ENCODE results near the gene CWC25.
A peak's percentile ranks its signal among the peaks of the same experiment; 100 is the strongest.
"Not testable (repeated sequence)": the region's sequence is repeated elsewhere in the genome, so short reads cannot be mapped to it uniquely, and the experiment has no call there.

The CWC25 gene

GRCh38 chr17:38798614-38799500 is 26.3 kb downstream of the CWC25 start:
- Histone ChIP-seq H3K9me3 (ENCODE audit: control insufficient read depth, low read length) (no peaks in the 10 kb centered on the region), H3K4me1 (ENCODE audit: control insufficient read depth, insufficient read depth, low read length, poor library complexity, severe bottlenecking) (peaks cover 17% of the 10 kb centered on the region), H3K27me3 (replicated peaks; ENCODE audit: control insufficient read depth, insufficient read depth, low read length, poor library complexity, severe bottlenecking) (no peaks in the 10 kb centered on the region), H3K36me3 (ENCODE audit: control insufficient read depth, insufficient read depth, low read length) (peaks cover 22% of the 10 kb centered on the region), H3K27ac (ENCODE audit: insufficient read depth, low read length, poor library complexity, severe bottlenecking) (peak overlapping the region; percentile 65), H3K4me3 (ENCODE audit: insufficient read depth, low read depth, low read length, poor library complexity, severe bottlenecking) (peak overlapping the region; percentile 94)
- peak; percentile 32 to 48 (median 42) for DNase-seq

- Histone ChIP-seq H3K27ac (ENCODE audit: insufficient read depth, low read length, poor library complexity, severe bottlenecking) (peak overlapping the region; percentile 26), H3K4me3 (ENCODE audit: insufficient read depth, low read depth, low read length, poor library complexity, severe bottlenecking) (no peak overlapping the region), H3K4me1 (ENCODE audit: control insufficient read depth, insufficient read depth, low read length, poor library complexity, severe bottlenecking) (peaks cover 17% of the 10 kb centered on the region), H3K27me3 (replicated peaks; ENCODE audit: control insufficient read depth, insufficient read depth, low read length, poor library complexity, severe bottlenecking) (no peaks in the 10 kb centered on the region), H3K9me3 (ENCODE audit: control insufficient read depth, low read length) (no peaks in the 10 kb centered on the region), H3K36me3 (ENCODE audit: control insufficient read depth, insufficient read depth, low read length) (peaks cover 15% of the 10 kb centered on the region)
- DNase-seq = no peak
Observed at GRCh38 chr17:38797828-38798227, 27.3 kb downstream of the CWC25 start.

- H3K4me3 ChIP-seq (ENCODE audit: insufficient read depth, low read depth, low read length, poor library complexity, severe bottlenecking) = no peak overlapping the region
Observed at GRCh38 chr17:38797158-38797490, 28.0 kb downstream of the CWC25 start.

GRCh38 chr17:38796451-38797157 is 28.5 kb downstream of the CWC25 start:
- Histone ChIP-seq H3K9me3 (ENCODE audit: control insufficient read depth, low read length) (no peaks in the 10 kb centered on the region), H3K4me1 (ENCODE audit: control insufficient read depth, insufficient read depth, low read length, poor library complexity, severe bottlenecking) (peaks cover 17% of the 10 kb centered on the region), H3K36me3 (ENCODE audit: control insufficient read depth, insufficient read depth, low read length) (peaks cover 7% of the 10 kb centered on the region), H3K4me3 (ENCODE audit: insufficient read depth, low read depth, low read length, poor library complexity, severe bottlenecking) (no peak overlapping the region), H3K27me3 (replicated peaks; ENCODE audit: control insufficient read depth, insufficient read depth, low read length, poor library complexity, severe bottlenecking) (no peaks in the 10 kb centered on the region), H3K27ac (ENCODE audit: insufficient read depth, low read length, poor library complexity, severe bottlenecking) (no peak overlapping the region)
- DNase-seq = no peak

More at GRCh38 chr17:38797158-38797490, 28.0 kb downstream of the CWC25 start:
- no peaks in the 10 kb centered on the region for H3K27me3 ChIP-seq (replicated peaks; ENCODE audit: control insufficient read depth, insufficient read depth, low read length, poor library complexity, severe bottlenecking)
- no peaks in the 10 kb centered on the region for H3K9me3 ChIP-seq (ENCODE audit: control insufficient read depth, low read length)
- no peak overlapping the region for H3K27ac ChIP-seq (ENCODE audit: insufficient read depth, low read length, poor library complexity, severe bottlenecking)
- H3K4me1 ChIP-seq (ENCODE audit: control insufficient read depth, insufficient read depth, low read length, poor library complexity, severe bottlenecking) = peaks cover 17% of the 10 kb centered on the region
- H3K36me3 ChIP-seq (ENCODE audit: control insufficient read depth, insufficient read depth, low read length) = peaks cover 11% of the 10 kb centered on the region
- DNase-seq = no peak

- Histone ChIP-seq H3K27ac (ENCODE audit: insufficient read depth, low read length, poor library complexity, severe bottlenecking) (no peak overlapping the region), H3K4me1 (ENCODE audit: control insufficient read depth, insufficient read depth, low read length, poor library complexity, severe bottlenecking) (peaks cover 17% of the 10 kb centered on the region), H3K9me3 (ENCODE audit: control insufficient read depth, low read length) (no peaks in the 10 kb centered on the region), H3K4me3 (ENCODE audit: insufficient read depth, low read depth, low read length, poor library complexity, severe bottlenecking) (no peak overlapping the region), H3K27me3 (replicated peaks; ENCODE audit: control insufficient read depth, insufficient read depth, low read length, poor library complexity, severe bottlenecking) (no peaks in the 10 kb centered on the region), H3K36me3 (ENCODE audit: control insufficient read depth, insufficient read depth, low read length) (peaks cover 4% of the 10 kb centered on the region)
- DNase-seq = no peak
Observed at GRCh38 chr17:38794221-38794620, 30.9 kb downstream of the CWC25 start.

GRCh38 chr17:38791162-38791561 is 34.0 kb downstream of the CWC25 start:
- no peak overlapping the region for H3K27ac ChIP-seq (ENCODE audit: insufficient read depth, low read length, poor library complexity, severe bottlenecking)
- H3K9me3 ChIP-seq (ENCODE audit: control insufficient read depth, low read length) = no peaks in the 10 kb centered on the region
- H3K4me3 ChIP-seq (ENCODE audit: insufficient read depth, low read depth, low read length, poor library complexity, severe bottlenecking) = no peak overlapping the region
- H3K36me3 ChIP-seq (ENCODE audit: control insufficient read depth, insufficient read depth, low read length) = peaks cover 10% of the 10 kb centered on the region
- no peaks in the 10 kb centered on the region for H3K27me3 ChIP-seq (replicated peaks; ENCODE audit: control insufficient read depth, insufficient read depth, low read length, poor library complexity, severe bottlenecking)
- DNase-seq = no peak
- no peaks in the 10 kb centered on the region for H3K4me1 ChIP-seq (ENCODE audit: control insufficient read depth, insufficient read depth, low read length, poor library complexity, severe bottlenecking)

GRCh38 chr17:38790148-38790707 is 34.9 kb downstream of the CWC25 start:
- H3K36me3 ChIP-seq (ENCODE audit: control insufficient read depth, insufficient read depth, low read length) = peaks cover 18% of the 10 kb centered on the region
- not testable (repeated sequence) for H3K9me3 ChIP-seq (ENCODE audit: control insufficient read depth, low read length); DNase-seq; H3K4me3 ChIP-seq (ENCODE audit: insufficient read depth, low read depth, low read length, poor library complexity, severe bottlenecking); H3K4me1 ChIP-seq (ENCODE audit: control insufficient read depth, insufficient read depth, low read length, poor library complexity, severe bottlenecking); H3K27ac ChIP-seq (ENCODE audit: insufficient read depth, low read length, poor library complexity, severe bottlenecking); H3K27me3 ChIP-seq (replicated peaks; ENCODE audit: control insufficient read depth, insufficient read depth, low read length, poor library complexity, severe bottlenecking)

GRCh38 chr17:38789185-38789584 is 35.9 kb downstream of the CWC25 start:
- DNase-seq = no peak
- no peaks in the 10 kb centered on the region for H3K27me3 ChIP-seq (replicated peaks; ENCODE audit: control insufficient read depth, insufficient read depth, low read length, poor library complexity, severe bottlenecking)
- H3K27ac ChIP-seq (ENCODE audit: insufficient read depth, low read length, poor library complexity, severe bottlenecking) = no peak overlapping the region
- H3K36me3 ChIP-seq (ENCODE audit: control insufficient read depth, insufficient read depth, low read length) = peaks cover 28% of the 10 kb centered on the region
- H3K4me3 ChIP-seq (ENCODE audit: insufficient read depth, low read depth, low read length, poor library complexity, severe bottlenecking) = no peak overlapping the region
- no peaks in the 10 kb centered on the region for H3K4me1 ChIP-seq (ENCODE audit: control insufficient read depth, insufficient read depth, low read length, poor library complexity, severe bottlenecking)
- no peaks in the 10 kb centered on the region for H3K9me3 ChIP-seq (ENCODE audit: control insufficient read depth, low read length)

GRCh38 chr17:38787999-38788398 is 37.1 kb downstream of the CWC25 start:
- peaks cover 37% of the 10 kb centered on the region for H3K36me3 ChIP-seq (ENCODE audit: control insufficient read depth, insufficient read depth, low read length)
- DNase-seq; H3K4me3 ChIP-seq (ENCODE audit: insufficient read depth, low read depth, low read length, poor library complexity, severe bottlenecking); H3K27me3 ChIP-seq (replicated peaks; ENCODE audit: control insufficient read depth, insufficient read depth, low read length, poor library complexity, severe bottlenecking); H3K27ac ChIP-seq (ENCODE audit: insufficient read depth, low read length, poor library complexity, severe bottlenecking); H3K9me3 ChIP-seq (ENCODE audit: control insufficient read depth, low read length); H3K4me1 ChIP-seq (ENCODE audit: control insufficient read depth, insufficient read depth, low read length, poor library complexity, severe bottlenecking): not testable (repeated sequence)

- no peak for DNase-seq
- Histone ChIP-seq H3K36me3 (ENCODE audit: control insufficient read depth, insufficient read depth, low read length) (peaks cover 45% of the 10 kb centered on the region), H3K4me3 (ENCODE audit: insufficient read depth, low read depth, low read length, poor library complexity, severe bottlenecking) (no peak overlapping the region), H3K27me3 (replicated peaks; ENCODE audit: control insufficient read depth, insufficient read depth, low read length, poor library complexity, severe bottlenecking) (no peaks in the 10 kb centered on the region), H3K27ac (ENCODE audit: insufficient read depth, low read length, poor library complexity, severe bottlenecking) (no peak overlapping the region), H3K9me3 (ENCODE audit: control insufficient read depth, low read length) (no peaks in the 10 kb centered on the region), H3K4me1 (ENCODE audit: control insufficient read depth, insufficient read depth, low read length, poor library complexity, severe bottlenecking) (no peaks in the 10 kb centered on the region)
Observed at GRCh38 chr17:38786372-38786771, 38.7 kb downstream of the CWC25 start.
